Endothelial cell of umbilical vein (primary cell): Measurements from ENCODE around the gene APBB2. TPM values are rescaled to one million over a fixed set of nuclear protein-coding genes. Genes with fewer than 3 reads are reported as not detected.

ENCODE experiments used
- BruUV-seq: library from RNA; stranded (reverse); fragments of 400-500 nt; replicated peaks from 2 replicates; lab custom pipeline; 2021; lab: Mats Ljungman, UMichigan
- CTCF ChIA-PET: fragments of 300-600, 350-600 bp; sonication (Branson Sonifier 250); formaldehyde crosslinking; loops from one replicate; lab custom pipeline; 2021; ENCODE audit warnings: antibody characterized with exemption, inconsistent platforms; lab: Charles Lee
- POLR2A ChIA-PET: fragments of 300-600, 350-600 bp; sonication (Branson Sonifier 250); formaldehyde crosslinking; loops from one replicate; lab custom pipeline; 2021; ENCODE audit warnings: antibody characterized with exemption, inconsistent platforms; lab: Charles Lee
- DNase-seq: peaks from one replicate; pipeline ENCODE4 v3.0.0-alpha.2; 2011; ENCODE audit warnings: low read depth, low spot score
- FAIRE-seq: peaks from 2 replicates; lab custom pipeline; 2011; peaks lifted over from hg19 to GRCh38; lab: Jason Lieb, UNC
- H2AFZ ChIP-seq: 2 replicates; pipeline ENCODE4 v1.6.0; 2012; ENCODE audit warnings: low read depth, low read length, control low read depth, inconsistent platforms
- H3K27ac ChIP-seq: 2 replicates; pipeline ENCODE4 v1.5.1; 2011; ENCODE audit warnings: low read depth, mild to moderate bottlenecking, control low read depth, low read length, moderate library complexity; ENCODE audit not compliant: insufficient read depth
- H3K27me3 ChIP-seq, 2 experiments: 2 replicates each; pipeline versions ENCODE4 v1.6.0 to v1.6.1; 2011; ENCODE audit warnings: low read length in 2 of 2, mixed read lengths in 1 of 2; ENCODE audit not compliant: control insufficient read depth in 2 of 2, insufficient read depth in 2 of 2
- H3K36me3 ChIP-seq, 2 experiments: 2 replicates in 1 of 2; 3 replicates in 1 of 2; pipeline ENCODE4 v1.5.1; 2011; ENCODE audit warnings: low read length in 2 of 2, mild to moderate bottlenecking in 1 of 2, moderate library complexity in 1 of 2; ENCODE audit not compliant: control insufficient read depth in 2 of 2, insufficient read depth in 2 of 2; ENCODE audit errors: extremely low read depth in 1 of 2
- H3K4me1 ChIP-seq: 3 replicates; pipeline ENCODE4 v1.5.1; 2011; ENCODE audit warnings: mild to moderate bottlenecking, low read length; ENCODE audit not compliant: control insufficient read depth, insufficient read depth; ENCODE audit errors: extremely low read depth
- H3K4me2 ChIP-seq: 2 replicates; pipeline ENCODE4 v1.6.1; 2011; ENCODE audit warnings: low read length, control low read depth, mixed read lengths; ENCODE audit not compliant: insufficient read depth
- H3K4me3 ChIP-seq, 3 experiments: fragments of 200-600 bp in 1 of 3; sonication (generic), shearing (Covaris generic) in 1 of 3; replicated peaks in 1 of 3; 2 replicates each; pipeline ENCODE4 v1.5.1; 2011 to 2016; ENCODE audit warnings: control low read depth in 3 of 3, low read length in 3 of 3, mild to moderate bottlenecking in 2 of 3, inconsistent platforms in 1 of 3, low read depth in 1 of 3, moderate library complexity in 1 of 3; ENCODE audit not compliant: insufficient read depth in 1 of 3
- H3K79me2 ChIP-seq: 2 replicates; pipeline ENCODE4 v1.6.0; 2012; ENCODE audit warnings: low read length, inconsistent platforms; ENCODE audit not compliant: control insufficient read depth, insufficient read depth
- H3K9ac ChIP-seq: replicated peaks from 2 replicates; pipeline ENCODE3; 2011; ENCODE audit warnings: low read length, control low read depth; ENCODE audit not compliant: insufficient read depth; ENCODE audit errors: extremely low read depth
- H3K9me1 ChIP-seq: replicated peaks from 3 replicates; pipeline ENCODE4 v1.6.0; 2011; ENCODE audit warnings: mild to moderate bottlenecking, low read length; ENCODE audit not compliant: control insufficient read depth, insufficient read depth; ENCODE audit errors: extremely low read depth
- H3K9me3 ChIP-seq: replicated peaks from 2 replicates; pipeline ENCODE4 v1.5.1; 2012; ENCODE audit warnings: low read length, inconsistent platforms; ENCODE audit not compliant: control insufficient read depth, insufficient read depth
- H4K20me1 ChIP-seq: replicated peaks from 2 replicates; pipeline ENCODE3; 2011; ENCODE audit warnings: mild to moderate bottlenecking, low read length; ENCODE audit not compliant: control insufficient read depth, insufficient read depth; ENCODE audit errors: extremely low read depth
- CTCF ChIP-seq, 2 donors: IDR thresholded peaks; 1 replicate in 1 of 2; 2 replicates in 1 of 2; pipeline ENCODE4 v1.5.1; 2011; ENCODE audit warnings: low read length in 2 of 2, mild to moderate bottlenecking in 2 of 2, moderate library complexity in 2 of 2, control low read depth in 1 of 2, inconsistent platforms in 1 of 2, low read depth in 1 of 2; ENCODE audit not compliant: insufficient read depth in 1 of 2; ENCODE audit errors: extremely low read depth in 1 of 2
- EZH2 ChIP-seq: IDR thresholded peaks from 2 replicates; pipeline ENCODE4 v1.6.1; 2012; ENCODE audit warnings: borderline replicate concordance, low read depth, mild to moderate bottlenecking, moderate library complexity, low read length, inconsistent platforms; ENCODE audit not compliant: severe bottlenecking
- FOS ChIP-seq: IDR thresholded peaks from 2 replicates; pipeline ENCODE4 v1.6.1; 2011; ENCODE audit warnings: mild to moderate bottlenecking, low read length, moderate library complexity, borderline replicate concordance; ENCODE audit not compliant: insufficient read depth
- GATA2 ChIP-seq: IDR thresholded peaks from 2 replicates; pipeline ENCODE4 v1.7.0; 2011; ENCODE audit warnings: low read depth, mild to moderate bottlenecking, moderate library complexity, mixed read lengths, low read length; ENCODE audit not compliant: insufficient read length, insufficient read depth
- JUN ChIP-seq: IDR thresholded peaks from 2 replicates; pipeline ENCODE4 v1.6.1; 2011; ENCODE audit warnings: borderline replicate concordance, low read depth; ENCODE audit not compliant: insufficient read length, insufficient read depth
- MAX ChIP-seq: IDR thresholded peaks from 2 replicates; pipeline ENCODE4 v1.6.1; 2011; ENCODE audit not compliant: insufficient read depth, insufficient read length
- MYC ChIP-seq: IDR thresholded peaks from one replicate; pipeline ENCODE4 v1.6.1; 2011; ENCODE audit warnings: mild to moderate bottlenecking, low read depth, low read length
- POLR2A ChIP-seq: IDR thresholded peaks from 2 replicates; pipeline ENCODE4 v1.6.1; 2012; ENCODE audit warnings: low read depth, mild to moderate bottlenecking, control low read depth, low read length
- POLR2AphosphoS5 ChIP-seq: IDR thresholded peaks from 2 replicates; pipeline ENCODE4 v1.6.1; 2012; ENCODE audit warnings: low read depth, mild to moderate bottlenecking, control low read depth, low read length, moderate library complexity; ENCODE audit not compliant: insufficient read depth
- dilution Hi-C: fragments of 300-500 bp; cut with MboI; formaldehyde crosslinking; loops from one replicate; pipeline ENCODE4 v1.15.0; 2019; ENCODE audit warnings: low sequenced_read_pairs; ENCODE audit not compliant: extremely low pct_ligation_motif_present
- intact Hi-C: fragments of 100-400 bp; cut with micrococcal nuclease; formaldehyde crosslinking; loops from one replicate; pipeline ENCODE4 v1.10.0; 2022
- polyA plus RNA-seq, 4 experiments: library from polyadenylated mRNA; depleted of rRNA in 3 of 4; stranded (reverse) in 3 of 4; unstranded in 1 of 4; fragments of >200 nt; gene quantifications; 2 replicates each; pipeline versions ENCODE4 v1.2.1 to v1.2.3, GENCODE V29; 2011 to 2012; ENCODE audit warnings: missing spikeins in 1 of 4
- total RNA-seq: library from RNA; stranded (reverse); gene quantifications from 2 replicates; pipeline ENCODE4 v1.2.3, GENCODE V29; 2021

The APBB2 gene
- total and polyA plus RNA-seq, 2 donors (not counting 3 experiments of a cell fraction or from before 2014, with no cell fraction given), result 79.8 to 124 TPM

GRCh38 chr4:40952672-40953071 lies 261.7 kb downstream of the APBB2 start:
- no TSS peak for BruUV-seq
- TF ChIP-seq MAX (no peak), GATA2 (no peak), JUN (no peak), EZH2 (no peak), CTCF (IDR thresholded peaks at IDR 0.05; ENCODE audit: extremely low read depth in 1 of 2, insufficient read depth in 1 of 2, low read depth in 1 of 2, low read length in 2 of 2) (no peak), FOS (no peak), MYC (no peak), POLR2AphosphoS5 (no peak), POLR2A (no peak)
- no peak overlapping the region for H2AFZ ChIP-seq
- H3K9me3 ChIP-seq, result no peaks in the 10 kb centered on the region
- H4K20me1 ChIP-seq, result no peaks in the 10 kb centered on the region
- no peak for FAIRE-seq
- H3K27ac ChIP-seq, result no peak overlapping the region
- H3K9ac ChIP-seq, result no peak overlapping the region
- H3K4me3 ChIP-seq, result no peak overlapping the region
- ChIA-PET CTCF (no interaction called here), POLR2A (no interaction called here)
- H3K4me1 ChIP-seq, result peaks cover 5% of the 10 kb centered on the region
- H3K27me3 ChIP-seq, result no peaks in the 10 kb centered on the region
- H3K4me2 ChIP-seq, result no peak overlapping the region
- DNase-seq, result no peak
- H3K79me2 ChIP-seq, result peaks cover 13% of the 10 kb centered on the region
- intact Hi-C loops, result no loop called here
- dilution Hi-C loops, result no loop called here
- peaks cover 0 to 2% of the 10 kb centered on the region in 2 experiments for H3K36me3 ChIP-seq
- no peaks in the 10 kb centered on the region for H3K9me1 ChIP-seq
